ENCODE data around the gene NTRK2. TPM values are rescaled to one million over a fixed set of nuclear protein-coding genes. Genes with fewer than 3 reads are reported as not detected.

NTRK2 gene
- total RNA-seq, 1 experiment from 2014 or later = 0.06 TPM

DNA sequence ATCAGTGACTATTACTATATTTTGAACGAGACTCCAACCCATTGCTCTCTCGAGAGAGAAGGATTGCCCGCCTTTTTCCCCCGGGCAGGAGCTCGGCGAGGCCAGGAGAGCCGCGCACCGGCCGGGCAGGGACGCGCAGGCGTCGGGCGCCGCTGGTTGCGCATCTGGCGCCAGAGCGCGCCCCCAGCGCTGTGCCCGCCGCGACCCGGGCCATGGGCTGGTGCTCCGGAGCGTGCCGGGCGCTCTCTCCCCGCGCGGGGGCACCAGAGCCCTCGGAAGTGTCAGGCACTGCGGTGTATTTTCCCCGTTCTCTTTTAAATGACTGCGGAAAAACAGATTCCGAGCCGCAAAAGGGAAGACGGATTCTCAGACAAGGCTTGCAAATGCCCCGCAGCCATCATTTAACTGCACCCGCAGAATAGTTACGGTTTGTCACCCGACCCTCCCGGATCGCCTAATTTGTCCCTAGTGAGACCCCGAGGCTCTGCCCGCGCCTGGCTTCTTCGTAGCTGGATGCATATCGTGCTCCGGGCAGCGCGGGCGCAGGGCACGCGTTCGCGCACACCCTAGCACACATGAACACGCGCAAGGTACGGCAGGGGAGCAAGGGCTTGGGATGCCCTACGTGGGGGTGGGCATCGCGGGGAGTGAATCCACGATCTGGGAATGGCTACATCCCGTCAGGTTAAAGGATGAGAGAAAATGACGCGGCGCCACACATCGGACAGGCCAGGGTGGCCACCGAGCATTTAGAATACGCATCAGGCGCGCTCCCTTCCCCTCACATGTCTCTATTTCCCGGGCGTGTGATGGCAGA is 1.1 kb upstream of the NTRK2 start:
- H3K27ac ChIP-seq (ENCODE audit: low read depth, low read length, poor library complexity, severe bottlenecking) = no peak overlapping the region
- CTCF ChIA-PET = no interaction called here
- H3K4me1 ChIP-seq (ENCODE audit: insufficient read depth, low read length, poor library complexity, severe bottlenecking) = peaks cover 5% of the 10 kb centered on the region
- intact Hi-C loops (cut with micrococcal nuclease; ENCODE audit: unreplicated experiment) = loop anchor here (10.0 kb wide), 1 partner anchor 286 kb away; no protein-coding TSS in a partner anchor
- peak; percentile 77 for DNase-seq (ENCODE audit: low spot score)
- H3K27me3 ChIP-seq (replicated peaks; ENCODE audit: insufficient read depth, low read depth, low read length, poor library complexity) = peaks cover 76% of the 10 kb centered on the region
- no peaks in the 10 kb centered on the region for H3K36me3 ChIP-seq (ENCODE audit: insufficient read depth, low read length, poor library complexity, severe bottlenecking)
- H3K4me3 ChIP-seq (ENCODE audit: low read depth, low read length, poor library complexity, severe bottlenecking) = peak overlapping the region; percentile 31
- no peaks in the 10 kb centered on the region for H3K9me3 ChIP-seq (ENCODE audit: low read depth, low read length, poor library complexity, severe bottlenecking)
- peak; percentile 77 for TF ChIP-seq EZH2 (IDR thresholded peaks at IDR 0.05; ENCODE audit: borderline replicate concordance, low read depth, low read length, poor library complexity, severe bottlenecking)
- TF ChIP-seq, protein P1, sequence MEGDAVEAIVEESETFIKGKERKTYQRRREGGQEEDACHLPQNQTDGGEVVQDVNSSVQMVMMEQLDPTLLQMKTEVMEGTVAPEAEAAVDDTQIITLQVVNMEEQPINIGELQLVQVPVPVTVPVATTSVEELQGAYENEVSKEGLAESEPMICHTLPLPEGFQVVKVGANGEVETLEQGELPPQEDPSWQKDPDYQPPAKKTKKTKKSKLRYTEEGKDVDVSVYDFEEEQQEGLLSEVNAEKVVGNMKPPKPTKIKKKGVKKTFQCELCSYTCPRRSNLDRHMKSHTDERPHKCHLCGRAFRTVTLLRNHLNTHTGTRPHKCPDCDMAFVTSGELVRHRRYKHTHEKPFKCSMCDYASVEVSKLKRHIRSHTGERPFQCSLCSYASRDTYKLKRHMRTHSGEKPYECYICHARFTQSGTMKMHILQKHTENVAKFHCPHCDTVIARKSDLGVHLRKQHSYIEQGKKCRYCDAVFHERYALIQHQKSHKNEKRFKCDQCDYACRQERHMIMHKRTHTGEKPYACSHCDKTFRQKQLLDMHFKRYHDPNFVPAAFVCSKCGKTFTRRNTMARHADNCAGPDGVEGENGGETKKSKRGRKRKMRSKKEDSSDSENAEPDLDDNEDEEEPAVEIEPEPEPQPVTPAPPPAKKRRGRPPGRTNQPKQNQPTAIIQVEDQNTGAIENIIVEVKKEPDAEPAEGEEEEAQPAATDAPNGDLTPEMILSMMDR (conservative IDR thresholded peaks at IDR 0.05; ENCODE audit: low read depth, low read length) = peak; percentile 55
- POLR2A ChIA-PET (ENCODE audit: low non-redundant PET) = no interaction called here
- BruUV-seq (replicated peaks) = no TSS peak

GRCh38 chr9:84669013-84669287 is 579 bp upstream of the NTRK2 start:
- Histone ChIP-seq H3K27ac (ENCODE audit: low read depth, low read length, poor library complexity, severe bottlenecking) (no peak overlapping the region), H3K27me3 (replicated peaks; ENCODE audit: insufficient read depth, low read depth, low read length, poor library complexity) (peaks cover 82% of the 10 kb centered on the region), H3K4me1 (ENCODE audit: insufficient read depth, low read length, poor library complexity, severe bottlenecking) (peaks cover 5% of the 10 kb centered on the region), H3K4me3 (ENCODE audit: low read depth, low read length, poor library complexity, severe bottlenecking) (peak overlapping the region; percentile 31), H3K9me3 (ENCODE audit: low read depth, low read length, poor library complexity, severe bottlenecking) (no peaks in the 10 kb centered on the region), H3K36me3 (ENCODE audit: insufficient read depth, low read length, poor library complexity, severe bottlenecking) (no peaks in the 10 kb centered on the region)
- TF ChIP-seq, protein P1 (conservative IDR thresholded peaks at IDR 0.05; ENCODE audit: low read depth, low read length) = no peak
- TF ChIP-seq EZH2 (IDR thresholded peaks at IDR 0.05; ENCODE audit: borderline replicate concordance, low read depth, low read length, poor library complexity, severe bottlenecking) = peak; percentile 78
- CTCF ChIA-PET = no interaction called here
- POLR2A ChIA-PET (ENCODE audit: low non-redundant PET) = no interaction called here
- DNase-seq (ENCODE audit: low spot score) = no peak
- intact Hi-C loops (cut with micrococcal nuclease; ENCODE audit: unreplicated experiment) = loop anchor here (10.0 kb wide), 1 partner anchor 286 kb away; no protein-coding TSS in a partner anchor
- BruUV-seq (replicated peaks) = no TSS peak

DNA sequence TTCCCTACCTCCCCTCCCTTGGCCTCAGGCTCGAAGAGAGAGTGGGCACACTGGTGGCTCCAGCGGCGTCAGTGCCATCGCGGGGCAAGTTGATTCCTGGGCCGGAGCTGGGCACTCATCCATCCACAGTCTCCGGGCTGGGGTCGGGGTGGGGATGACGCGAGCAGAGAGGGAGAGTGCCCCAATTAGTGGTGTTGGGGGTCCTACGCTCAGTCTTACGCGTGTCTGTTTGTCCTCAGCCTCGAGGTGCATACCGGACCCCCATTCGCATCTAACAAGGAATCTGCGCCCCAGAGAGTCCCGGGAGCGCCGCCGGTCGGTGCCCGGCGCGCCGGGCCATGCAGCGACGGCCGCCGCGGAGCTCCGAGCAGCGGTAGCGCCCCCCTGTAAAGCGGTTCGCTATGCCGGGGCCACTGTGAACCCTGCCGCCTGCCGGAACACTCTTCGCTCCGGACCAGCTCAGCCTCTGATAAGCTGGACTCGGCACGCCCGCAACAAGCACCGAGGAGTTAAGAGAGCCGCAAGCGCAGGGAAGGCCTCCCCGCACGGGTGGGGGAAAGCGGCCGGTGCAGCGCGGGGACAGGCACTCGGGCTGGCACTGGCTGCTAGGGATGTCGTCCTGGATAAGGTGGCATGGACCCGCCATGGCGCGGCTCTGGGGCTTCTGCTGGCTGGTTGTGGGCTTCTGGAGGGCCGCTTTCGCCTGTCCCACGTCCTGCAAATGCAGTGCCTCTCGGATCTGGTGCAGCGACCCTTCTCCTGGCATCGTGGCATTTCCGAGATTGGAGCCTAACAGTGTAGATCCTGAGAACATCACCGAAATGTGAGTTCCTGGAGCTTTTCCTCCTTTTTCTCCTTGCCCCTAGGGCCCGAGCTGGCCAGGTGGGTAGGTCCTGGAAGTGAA is 861 bp downstream of the NTRK2 start:
- Histone ChIP-seq H3K36me3 (ENCODE audit: insufficient read depth, low read length, poor library complexity, severe bottlenecking) (no peaks in the 10 kb centered on the region), H3K27ac (ENCODE audit: low read depth, low read length, poor library complexity, severe bottlenecking) (no peak overlapping the region), H3K4me3 (ENCODE audit: low read depth, low read length, poor library complexity, severe bottlenecking) (no peak overlapping the region), H3K4me1 (ENCODE audit: insufficient read depth, low read length, poor library complexity, severe bottlenecking) (peaks cover 5% of the 10 kb centered on the region), H3K27me3 (replicated peaks; ENCODE audit: insufficient read depth, low read depth, low read length, poor library complexity) (peaks cover 91% of the 10 kb centered on the region), H3K9me3 (ENCODE audit: low read depth, low read length, poor library complexity, severe bottlenecking) (no peaks in the 10 kb centered on the region)
- intact Hi-C loops (cut with micrococcal nuclease; ENCODE audit: unreplicated experiment) = no loop called here
- TF ChIP-seq, protein P1 (conservative IDR thresholded peaks at IDR 0.05; ENCODE audit: low read depth, low read length) = no peak
- peak; percentile 87 for TF ChIP-seq EZH2 (IDR thresholded peaks at IDR 0.05; ENCODE audit: borderline replicate concordance, low read depth, low read length, poor library complexity, severe bottlenecking)
- ChIA-PET POLR2A (ENCODE audit: low non-redundant PET) (no interaction called here), CTCF (no interaction called here)
- BruUV-seq (replicated peaks) = no TSS peak
- no peak for DNase-seq (ENCODE audit: low spot score)

Data from A673 (cell line).